ENCODE data around the gene LRRC26. TPM values are rescaled to one million over a fixed set of nuclear protein-coding genes. Genes with fewer than 3 reads are reported as not detected.

LRRC26 gene
- total RNA-seq, 1 donor from 2014 or later = 0.43 TPM

DNA sequence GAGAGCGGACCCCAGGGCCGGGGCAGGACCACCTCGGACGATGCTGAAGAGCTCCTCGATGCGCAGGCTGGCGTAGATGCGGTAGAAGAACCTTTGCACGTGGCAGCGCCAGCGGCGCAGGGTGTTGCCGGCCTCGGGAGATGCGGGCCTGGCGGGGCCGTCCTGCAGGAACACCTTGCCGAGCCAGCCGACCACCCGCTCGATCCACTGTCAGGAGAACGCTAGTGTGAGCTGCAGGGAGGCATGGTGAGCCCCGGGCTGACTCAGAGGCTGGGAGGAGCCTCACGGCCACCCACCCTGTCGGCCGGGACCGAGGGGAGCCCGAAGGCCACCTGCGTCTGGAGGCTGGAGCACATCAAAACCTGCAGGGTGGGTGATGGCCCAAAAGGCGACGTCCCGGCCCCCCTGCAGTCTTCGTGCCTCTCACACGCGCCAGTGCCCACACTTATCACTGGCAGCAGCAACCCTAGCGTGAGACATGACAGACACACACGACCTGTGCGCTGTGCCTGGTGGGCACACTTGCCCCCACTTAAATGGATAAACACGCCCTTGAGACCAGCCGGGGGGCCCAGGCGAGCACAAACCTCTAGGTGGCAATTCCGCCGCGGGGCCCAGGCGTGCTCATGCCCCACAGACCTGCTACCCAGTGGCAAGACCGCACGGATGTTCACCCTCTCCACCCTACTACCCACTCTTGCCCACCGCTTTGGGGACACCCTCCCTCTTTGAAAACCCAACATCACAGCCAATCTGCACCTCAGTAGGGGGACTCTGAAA lies 15.2 kb upstream of the LRRC26 start:
- no peak for DNase-seq (ENCODE audit: low spot score)

DNA sequence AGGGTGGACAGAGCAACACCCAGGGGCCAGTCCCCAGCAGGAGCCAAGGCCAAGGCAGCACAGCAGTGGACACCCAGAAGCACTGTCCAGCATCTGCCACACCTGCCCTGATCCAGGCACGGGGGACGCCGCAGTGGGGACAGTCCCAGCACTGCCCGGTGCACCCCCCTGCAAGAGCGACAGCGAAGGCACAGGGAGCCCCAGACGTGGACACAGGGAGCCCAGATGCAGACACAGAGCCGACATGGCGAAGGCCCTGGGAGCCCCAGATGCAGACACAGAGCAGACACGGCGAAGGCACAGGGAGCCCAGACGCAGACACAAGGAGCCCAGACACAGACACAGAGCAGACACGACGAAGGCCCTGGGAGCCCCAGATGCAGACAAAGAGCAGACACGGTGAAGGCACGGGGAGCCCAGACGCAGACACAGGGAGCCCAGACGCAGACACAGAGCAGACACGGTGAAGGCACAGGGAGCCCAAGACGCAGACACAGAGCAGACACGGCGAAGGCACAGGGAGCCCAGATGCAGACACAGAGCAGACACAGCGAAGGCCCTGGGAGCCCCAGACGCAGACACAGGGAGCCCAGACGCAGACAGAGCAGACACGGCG lies 14.2 kb upstream of the LRRC26 start:
- DNase-seq (ENCODE audit: low spot score) = no peak

DNA sequence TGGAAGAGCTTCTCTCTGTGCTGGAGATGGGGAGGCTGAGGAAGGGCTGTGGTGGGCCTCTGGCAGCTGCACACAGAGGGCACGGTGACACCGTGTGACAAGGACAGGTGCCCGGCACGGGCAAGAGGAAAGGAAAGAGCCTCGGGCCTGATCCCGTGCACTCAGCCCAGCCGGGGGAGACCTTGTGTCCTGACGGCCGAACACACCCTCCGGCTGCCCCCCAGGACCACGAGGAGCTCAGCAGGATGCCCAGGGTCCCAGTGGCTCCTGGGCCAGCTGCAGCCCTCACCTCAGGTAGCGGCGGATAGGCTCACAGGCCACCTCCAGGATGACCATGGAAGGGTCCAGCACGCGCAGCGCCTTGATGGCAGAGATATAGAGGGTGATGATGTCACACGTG lies 13.0 kb upstream of the LRRC26 start:
- no peak for DNase-seq (ENCODE audit: low spot score)

DNA sequence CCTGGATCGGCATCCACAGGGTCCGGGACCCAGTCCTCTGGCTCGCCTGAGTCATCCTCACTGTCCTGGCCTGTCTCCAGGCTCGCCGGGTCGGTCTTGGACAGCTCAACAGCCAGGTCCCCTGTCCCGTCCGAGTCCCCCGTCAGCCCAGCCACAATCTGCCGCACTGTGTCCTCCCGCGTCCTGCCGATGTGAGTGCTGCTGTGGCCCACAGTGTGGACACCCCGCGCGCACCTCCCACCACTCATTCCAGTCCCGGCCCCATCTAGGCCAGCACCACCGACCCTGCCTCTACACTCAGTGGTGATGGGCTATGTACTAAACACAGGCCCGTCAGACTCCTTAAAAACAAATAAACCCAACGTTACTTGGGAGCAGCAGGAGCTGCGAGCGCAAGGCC lies 11.8 kb upstream of the LRRC26 start:
- DNase-seq (ENCODE audit: low spot score) = no peak

DNA sequence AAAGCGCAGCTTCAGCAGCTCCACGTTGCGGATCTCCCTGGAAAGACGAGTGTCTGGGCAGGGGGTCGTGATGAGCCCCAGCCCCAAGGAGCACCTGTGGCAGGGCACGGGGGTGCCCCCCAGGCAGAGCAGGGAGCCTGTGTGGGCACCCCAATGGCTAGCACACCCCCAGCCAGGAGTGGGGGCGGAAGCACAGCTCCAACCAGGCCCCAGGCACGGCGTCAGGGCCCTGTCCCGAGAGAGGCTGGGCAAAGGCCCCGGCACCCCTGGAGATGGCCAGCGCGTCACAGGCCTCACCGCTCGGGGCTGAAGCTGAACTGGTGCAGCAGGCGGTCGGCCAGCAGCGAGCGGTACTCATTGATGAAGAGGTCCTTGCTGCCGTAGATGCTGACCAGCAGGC lies 10.6 kb upstream of the LRRC26 start:
- DNase-seq (ENCODE audit: low spot score) = no peak

DNA sequence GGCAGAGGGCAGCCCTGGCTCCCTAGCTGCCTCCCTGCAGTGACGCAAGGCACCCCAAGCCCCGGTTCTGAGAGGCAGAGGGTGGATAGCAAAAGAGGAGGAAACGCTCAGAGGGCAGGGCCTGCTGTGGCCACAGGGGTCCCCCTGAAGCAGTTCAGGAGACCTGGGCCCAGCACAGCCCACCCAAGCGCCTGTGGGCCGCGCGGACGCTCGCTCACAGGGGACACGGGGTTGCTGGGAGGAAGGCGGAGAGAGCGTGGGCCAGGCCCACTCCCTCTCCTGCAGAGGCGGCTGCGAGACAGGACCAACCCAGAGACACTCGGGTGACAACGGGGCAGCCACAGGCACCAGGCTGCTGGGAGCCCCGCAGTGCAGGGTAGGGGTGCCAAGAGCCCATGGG lies 9.9 kb upstream of the LRRC26 start:
- no peak for DNase-seq (ENCODE audit: low spot score)

DNA sequence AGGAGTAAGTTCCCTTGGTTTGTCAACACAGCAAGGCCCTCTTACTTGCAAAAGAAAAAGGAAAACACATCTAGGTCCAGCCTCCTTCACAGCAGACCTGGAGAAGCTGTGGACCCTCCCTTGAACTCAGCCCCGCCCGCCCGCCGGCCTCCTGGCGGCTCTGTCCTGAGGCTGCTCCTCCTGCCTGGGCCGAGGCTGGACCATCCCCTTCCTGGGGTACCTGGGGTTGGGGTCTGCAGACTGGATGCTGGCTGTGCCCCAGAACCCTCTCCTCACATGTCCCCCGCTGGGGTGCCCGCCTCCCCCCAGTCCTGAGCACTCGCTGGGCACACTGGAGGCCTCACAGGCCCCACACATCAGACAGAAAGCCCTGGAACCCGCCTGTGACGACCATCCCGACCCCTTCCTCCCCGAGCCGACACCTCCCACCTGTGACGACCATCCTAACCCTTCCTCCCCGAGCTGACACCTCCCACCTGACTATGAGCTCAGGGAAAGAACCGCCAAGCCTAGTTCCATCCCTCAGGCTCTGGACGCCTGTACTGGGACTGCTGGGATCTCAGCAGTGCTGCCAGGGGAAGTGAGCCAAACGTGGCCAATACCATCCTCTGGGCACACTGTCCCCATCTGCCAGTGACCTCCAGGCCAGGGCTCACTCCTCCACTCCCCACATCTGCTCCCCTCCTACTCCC lies 9.2 kb upstream of the LRRC26 start:
- no peak for DNase-seq (ENCODE audit: low spot score)

DNA sequence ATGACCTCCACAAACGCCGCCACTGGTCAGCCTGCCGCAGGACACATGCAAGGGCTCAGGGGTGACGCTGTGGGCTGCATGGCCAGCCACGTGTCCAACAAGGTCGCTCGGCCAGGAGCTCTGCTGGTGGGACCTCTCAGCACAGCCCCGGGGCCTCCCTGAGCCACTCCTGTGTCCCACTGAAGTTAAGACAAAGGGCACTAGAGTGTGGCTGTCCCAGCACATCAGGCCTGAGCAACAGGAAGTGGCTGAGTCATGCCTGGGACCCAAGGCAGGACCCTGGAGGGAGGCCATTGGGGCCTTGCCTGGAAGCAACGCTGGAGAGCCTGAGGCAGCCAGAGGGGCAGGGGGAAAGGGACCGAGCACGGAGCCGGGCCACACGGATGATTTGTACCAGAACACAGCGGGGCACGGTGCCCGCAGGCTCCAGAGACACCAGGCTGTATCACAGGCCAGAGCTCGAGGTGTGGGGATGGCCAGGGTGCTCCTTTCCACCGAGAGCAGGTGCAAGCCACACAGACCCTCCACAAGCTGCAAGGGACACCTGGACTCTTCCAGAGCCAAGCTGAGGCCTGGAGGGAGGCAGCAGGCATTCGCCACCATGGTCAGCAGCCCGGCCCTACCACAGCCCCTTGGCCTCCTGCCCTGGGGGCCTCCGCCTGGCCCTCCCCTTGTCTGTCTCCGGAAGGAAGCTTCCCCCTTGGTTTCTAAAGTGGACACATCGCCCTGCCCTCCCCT lies 8.5 kb upstream of the LRRC26 start:
- DNase-seq (ENCODE audit: low spot score) = no peak

DNA sequence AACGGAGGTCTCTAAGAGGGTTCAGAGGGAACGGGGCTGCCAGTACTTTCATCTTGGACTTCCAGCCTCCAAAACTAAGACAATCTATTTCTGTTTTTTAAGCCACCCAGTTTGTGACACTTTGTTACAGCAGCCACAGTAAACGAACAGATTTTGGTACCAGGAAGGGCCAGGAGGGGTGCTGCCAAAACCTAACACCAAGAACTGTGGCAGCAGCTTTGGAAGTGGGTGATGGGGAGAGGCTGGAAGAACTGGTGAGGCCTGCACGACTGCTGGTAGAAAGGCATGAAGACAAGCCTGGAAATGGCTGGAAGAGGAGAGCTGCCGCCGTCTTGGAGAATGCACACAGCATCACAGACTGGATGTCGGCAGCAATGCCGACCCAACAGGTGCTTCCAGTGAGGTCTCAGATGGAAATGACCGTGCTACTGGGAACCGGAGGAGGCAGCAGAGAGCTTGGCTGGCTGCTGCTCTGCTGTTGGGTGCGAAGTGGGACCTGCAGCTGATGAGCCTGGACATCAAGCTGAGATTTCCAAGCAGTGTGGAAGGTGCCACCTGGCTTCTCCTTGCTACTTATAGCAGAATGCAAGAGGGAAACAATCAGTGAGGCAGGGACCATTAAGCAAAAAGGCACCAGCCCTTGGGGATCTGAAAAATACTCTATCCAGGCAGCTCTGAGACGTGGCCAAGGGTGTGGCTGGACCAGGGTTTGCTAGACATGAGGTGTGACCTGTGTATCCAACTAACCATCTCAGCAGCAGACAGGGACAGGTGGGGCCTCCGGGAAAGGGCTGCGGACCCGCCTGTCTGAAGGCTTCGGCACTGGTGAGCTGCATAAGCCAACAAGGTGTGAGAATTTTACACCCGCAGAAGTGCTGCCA lies 6.7 kb upstream of the LRRC26 start:
- no peak for DNase-seq (ENCODE audit: low spot score)

DNA sequence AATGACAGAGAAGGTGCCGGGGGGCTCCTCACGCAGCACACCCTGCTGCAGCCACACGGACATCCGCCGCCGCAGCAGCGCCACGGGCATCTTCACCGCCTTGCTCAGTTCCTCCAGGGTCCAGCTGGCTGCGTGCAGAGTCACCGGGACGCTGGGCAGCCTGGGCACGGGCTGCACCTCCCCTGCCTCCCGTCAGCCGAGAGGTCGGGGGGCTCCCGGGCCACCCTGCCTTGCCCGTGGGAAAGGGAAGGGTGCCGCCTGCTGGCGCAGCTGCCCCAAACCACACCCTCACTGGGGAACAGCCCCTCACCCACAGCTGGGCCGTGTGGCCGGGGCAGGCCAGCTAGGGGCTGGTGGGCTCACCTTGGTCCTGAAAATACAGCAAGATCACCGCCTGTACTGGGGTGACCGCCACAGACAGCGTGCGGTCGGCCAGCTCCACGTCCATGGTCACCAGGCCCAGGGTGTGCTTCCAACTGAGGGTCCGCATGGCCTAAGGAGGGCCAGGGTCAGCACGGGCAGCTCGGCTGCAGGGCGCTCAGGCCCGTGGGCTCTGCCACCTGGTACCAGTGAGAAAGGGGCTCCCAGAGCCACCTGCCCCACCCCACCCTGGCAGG lies 5.6 kb upstream of the LRRC26 start:
- DNase-seq (ENCODE audit: low spot score) = no peak

DNA sequence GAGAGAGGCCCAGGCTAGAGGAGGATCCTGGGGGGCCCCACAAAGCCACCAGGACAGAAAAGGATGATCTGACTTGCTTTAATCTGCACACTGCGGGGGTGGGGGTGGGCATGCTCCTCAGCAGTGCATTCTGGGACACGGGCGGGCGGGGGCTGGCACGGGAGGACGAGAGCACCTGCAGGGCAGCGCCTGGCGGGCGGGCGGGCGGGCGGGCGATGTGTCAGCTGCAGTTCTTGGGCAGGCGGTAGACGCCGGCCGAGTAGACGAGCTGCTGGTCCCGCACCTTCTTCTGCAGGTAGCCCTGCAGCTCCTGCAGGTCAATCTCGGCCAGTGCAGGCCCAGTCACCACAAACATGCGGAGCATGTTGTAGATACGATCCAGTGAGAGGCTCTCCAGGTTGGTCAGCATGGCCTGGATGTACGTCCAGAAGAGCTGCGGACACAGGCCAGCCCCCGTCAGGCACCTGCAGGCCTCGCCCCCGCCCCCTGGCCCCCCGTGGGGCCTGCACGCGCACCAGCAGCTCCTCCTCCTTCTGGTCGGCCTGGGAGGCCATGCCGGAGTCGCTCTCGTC lies 5.0 kb upstream of the LRRC26 start:
- DNase-seq (ENCODE audit: low spot score) = no peak

DNA sequence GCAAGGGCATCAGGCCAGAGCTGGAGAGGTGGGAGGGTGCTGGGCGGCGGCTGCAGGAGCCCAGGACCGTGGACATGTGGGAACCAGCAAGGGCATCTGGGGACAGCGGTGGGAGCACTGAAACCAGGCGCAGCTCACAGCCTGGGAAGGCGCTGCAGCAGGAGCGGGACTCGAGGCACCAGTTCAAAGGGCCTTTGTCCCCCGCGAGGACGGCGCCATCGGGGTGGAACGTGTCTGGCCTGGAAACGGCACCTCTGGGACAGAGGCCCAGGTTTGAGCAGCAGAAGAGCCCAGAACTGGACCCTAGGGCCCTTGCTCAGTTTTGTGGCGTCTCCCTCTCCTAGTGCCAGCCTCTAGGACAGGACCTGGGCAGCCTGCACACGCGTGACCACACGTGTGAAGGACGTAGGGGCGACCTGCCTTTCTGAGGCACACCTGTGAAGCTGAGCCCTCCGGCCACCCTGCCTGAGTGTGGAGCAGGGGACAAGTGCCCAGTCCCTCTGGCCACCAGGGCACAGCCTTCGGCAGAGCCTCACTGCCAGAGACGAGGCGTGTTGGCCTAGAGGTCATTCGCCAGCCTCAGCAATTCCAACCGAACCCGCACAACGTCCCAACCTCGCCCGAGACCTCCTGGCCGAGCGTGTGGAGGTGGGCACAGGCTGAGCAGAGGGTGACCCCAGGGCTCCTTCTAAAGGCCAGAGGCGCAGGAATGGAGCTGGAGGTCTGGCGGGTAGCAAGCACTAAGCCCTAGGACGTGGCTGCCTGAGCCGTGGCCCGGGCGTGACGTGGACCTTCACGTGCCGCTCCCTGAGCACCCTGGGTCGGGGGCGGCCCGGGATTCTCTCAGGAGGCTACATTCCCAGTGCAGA lies 4.2 kb upstream of the LRRC26 start:
- no peak for DNase-seq (ENCODE audit: low spot score)

DNA sequence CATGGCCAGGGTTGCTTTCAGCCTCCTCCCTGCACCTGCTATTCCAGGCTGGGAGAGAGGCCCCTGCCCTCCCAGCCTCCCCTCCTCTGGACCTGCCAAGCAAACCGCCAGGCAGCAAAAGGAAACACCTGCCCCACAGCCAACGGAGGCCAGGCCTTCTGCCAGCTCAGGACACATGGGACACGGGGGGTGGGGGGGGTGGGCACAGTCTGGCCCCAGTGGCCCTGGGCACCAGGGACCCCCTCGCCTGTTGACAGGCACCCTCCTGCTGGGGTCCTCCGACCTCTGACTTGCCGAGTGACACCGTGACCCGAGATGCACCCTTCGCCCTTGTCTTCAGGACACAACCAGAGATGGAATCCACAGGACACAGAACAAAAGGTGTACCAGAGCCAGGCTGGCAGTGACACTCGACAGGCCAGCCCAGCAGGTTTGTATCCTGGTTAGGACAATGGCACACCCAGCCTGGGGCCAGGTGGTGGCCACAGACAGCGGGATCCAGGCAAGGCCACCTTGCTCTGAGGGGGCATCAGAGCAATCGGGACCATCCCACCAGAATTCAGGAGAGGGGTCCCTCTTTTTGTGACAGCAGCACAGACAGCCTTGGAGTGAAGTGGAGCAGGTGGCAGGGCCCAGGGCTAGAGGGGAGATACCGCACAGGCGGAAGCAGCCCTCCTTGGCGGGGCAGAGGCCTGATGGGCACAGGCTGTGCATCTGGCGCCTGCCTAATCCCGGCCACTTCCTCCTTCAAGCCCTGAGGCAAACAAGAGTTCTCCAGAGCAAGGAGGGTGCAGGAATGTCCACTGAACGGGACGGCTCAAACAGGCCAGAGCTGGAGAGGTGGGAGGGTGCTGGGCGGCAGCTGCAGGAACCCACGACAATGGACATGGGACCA lies 3.3 kb upstream of the LRRC26 start:
- DNase-seq (ENCODE audit: low spot score) = no peak

DNA sequence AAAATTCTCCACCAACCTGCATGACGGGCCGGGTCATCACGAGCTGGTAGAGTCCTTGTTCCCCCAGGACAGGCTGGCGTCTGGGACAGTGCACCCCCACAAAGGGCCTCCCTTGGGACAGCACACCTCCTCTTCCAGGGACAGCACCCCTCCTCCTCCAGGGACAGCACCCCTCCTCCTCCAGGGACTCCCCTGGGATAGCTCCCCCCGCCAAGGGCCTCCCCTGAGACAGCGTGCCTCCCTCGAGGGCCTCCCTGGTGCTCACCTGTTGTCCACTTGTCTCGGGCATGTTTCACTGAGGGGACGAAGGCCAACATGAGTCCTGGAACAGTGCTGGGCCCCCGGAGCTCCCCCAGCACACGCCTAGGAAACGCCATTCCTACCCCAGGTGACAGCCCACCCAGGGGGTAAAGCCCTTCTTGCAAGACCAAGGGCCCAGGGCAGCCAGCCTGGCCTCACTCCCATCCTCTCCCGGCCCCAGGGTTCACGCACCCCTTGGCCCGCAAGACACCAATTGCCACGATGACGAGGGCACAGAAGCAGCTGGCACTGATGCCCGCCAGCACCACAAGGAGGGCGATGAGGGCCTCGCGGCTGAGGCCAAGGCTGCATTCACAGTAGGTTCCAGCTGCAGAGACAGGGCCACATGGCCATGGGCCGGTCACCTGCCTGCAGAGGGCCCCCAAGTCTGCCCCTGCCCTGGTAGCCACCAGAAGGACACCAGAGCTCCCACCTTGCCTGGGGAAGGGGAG lies 1.5 kb upstream of the LRRC26 start:
- no peak for DNase-seq (ENCODE audit: low spot score)

DNA sequence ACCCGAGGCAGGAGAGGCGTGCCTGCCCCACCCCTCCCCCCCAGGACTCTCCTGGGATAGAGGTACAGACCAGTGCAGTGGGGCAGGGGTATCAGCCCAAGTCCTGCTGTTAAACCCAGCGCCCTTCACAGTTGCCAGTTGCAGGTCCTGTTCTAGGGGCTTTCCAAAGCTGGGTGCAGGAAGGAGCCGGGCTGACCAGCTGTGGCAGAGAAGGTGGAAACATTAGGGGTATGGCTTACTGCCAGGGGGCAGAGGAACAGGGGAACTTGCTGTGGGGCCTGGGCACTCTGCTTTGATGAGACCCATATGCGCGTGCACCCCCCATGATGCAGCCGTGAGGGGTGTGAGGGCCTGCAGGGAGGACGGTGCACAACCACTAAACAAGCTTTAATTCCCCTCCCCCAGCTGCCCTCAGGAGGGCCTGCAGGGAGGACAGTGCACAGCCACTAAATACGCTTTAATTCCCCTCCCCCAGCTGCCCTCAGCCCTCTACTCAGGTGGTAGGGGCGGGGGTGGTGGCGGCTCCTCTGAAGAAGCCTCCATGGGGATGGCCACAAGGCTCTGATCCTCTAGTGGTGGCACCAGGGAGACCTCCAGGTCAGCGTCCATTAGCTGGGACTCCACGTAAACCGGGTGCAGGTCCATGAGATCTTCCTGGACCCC lies 766 bp upstream of the LRRC26 start:
- DNase-seq (ENCODE audit: low spot score) = no peak

DNA sequence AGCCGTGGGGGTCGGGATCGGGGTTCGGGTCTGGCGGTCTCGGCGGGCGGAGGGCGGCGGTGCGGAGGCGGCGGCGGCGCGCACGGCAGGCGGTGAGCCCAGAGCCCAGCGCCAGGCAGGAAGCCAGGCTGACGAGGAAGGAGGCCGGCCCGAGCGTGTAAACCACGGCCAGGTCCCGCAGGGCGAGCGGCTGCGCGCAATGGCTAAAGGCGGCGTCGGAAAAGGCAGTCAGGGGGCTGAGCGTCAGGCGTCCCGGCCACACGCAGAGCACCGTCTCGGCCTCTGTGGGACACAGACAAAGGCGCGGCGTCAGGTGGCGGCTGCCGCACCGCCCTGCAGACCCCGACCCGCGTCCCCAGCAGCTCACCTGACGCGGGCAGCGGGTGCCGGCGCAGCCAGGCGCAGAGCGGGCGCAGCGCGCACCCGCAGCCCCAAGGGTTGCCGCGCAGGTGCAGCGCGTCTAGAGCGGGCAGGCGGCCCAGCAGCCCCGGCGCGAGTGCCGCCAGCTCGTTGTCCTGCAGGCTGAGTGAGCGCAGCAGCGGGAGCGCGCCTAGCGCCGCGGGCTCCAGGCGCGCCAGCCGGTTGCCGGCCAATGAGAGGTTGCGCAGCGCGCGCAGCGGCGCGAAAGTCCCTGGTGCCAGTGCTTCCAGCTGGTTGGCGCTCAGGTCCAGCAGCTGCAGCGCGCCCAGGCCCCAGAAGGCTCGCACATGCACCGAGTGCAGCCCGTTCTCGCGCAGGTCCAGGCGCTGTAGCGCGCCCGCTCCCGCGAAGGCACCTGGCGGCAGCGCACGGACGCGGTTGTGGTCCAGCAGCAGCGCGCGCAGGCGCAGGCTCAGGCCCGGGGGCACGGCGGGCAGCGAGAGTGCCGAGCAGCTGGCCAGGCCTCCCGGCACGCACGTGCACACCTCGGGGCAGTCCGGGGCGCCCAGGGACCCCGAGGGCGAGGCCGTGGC lies 671 bp downstream of the LRRC26 start:
- DNase-seq (ENCODE audit: low spot score) = no peak
